Fibroblast of villous mesenchyme (primary cell): ENCODE results near the gene SLC43A2. TPM values are rescaled to one million over a fixed set of nuclear protein-coding genes. Genes with fewer than 3 reads are reported as not detected.
A peak's percentile ranks its signal among the peaks of the same experiment; 100 is the strongest.

Experiments used
- DNase-seq: peaks from one replicate; pipeline ENCODE4 v3.0.0-alpha.2; 2010; ENCODE audit warnings: low read depth
- H3K4me3 ChIP-seq: 2 replicates; pipeline ENCODE4 v1.5.1; 2011; ENCODE audit warnings: low read depth, mild to moderate bottlenecking, low read length
- CTCF ChIP-seq: IDR thresholded peaks from 2 replicates; pipeline ENCODE4 v1.5.1; 2012; ENCODE audit warnings: low read depth, mild to moderate bottlenecking, low read length; ENCODE audit not compliant: insufficient read depth
- total RNA-seq: library from RNA; depleted of rRNA; stranded (reverse); fragments of >200 nt; gene quantifications from 2 replicates; pipeline ENCODE4 v1.2.3, GENCODE V29; 2012

The SLC43A2 gene
- total RNA-seq, 1 donor, result 8.6 TPM

GRCh38 chr17:1617620-1618174, 10.9 kb downstream of the SLC43A2 start:
- H3K4me3 ChIP-seq, result no peak overlapping the region
- TF ChIP-seq CTCF, result peak; percentile 1
- peak; percentile 74 for DNase-seq

GRCh38 chr17:1616101-1616500, 12.5 kb downstream of the SLC43A2 start:
- no peak for DNase-seq
- no peak overlapping the region for H3K4me3 ChIP-seq
- TF ChIP-seq CTCF, result no peak

- no peak for TF ChIP-seq CTCF
- H3K4me3 ChIP-seq, result no peak overlapping the region
- DNase-seq, result no peak
Measured at GRCh38 chr17:1612400-1612799, 16.2 kb downstream of the SLC43A2 start.

GRCh38 chr17:1611715-1612114, 16.9 kb downstream of the SLC43A2 start:
- no peak for DNase-seq
- no peak for TF ChIP-seq CTCF
- H3K4me3 ChIP-seq, result no peak overlapping the region

GRCh38 chr17:1608676-1609075, 20.0 kb downstream of the SLC43A2 start:
- no peak for TF ChIP-seq CTCF
- no peak overlapping the region for H3K4me3 ChIP-seq
- no peak for DNase-seq

GRCh38 chr17:1607971-1608320, 20.7 kb downstream of the SLC43A2 start:
- peak; percentile 74 for DNase-seq
- TF ChIP-seq CTCF, result no peak
- H3K4me3 ChIP-seq, result no peak overlapping the region

- no peak for TF ChIP-seq CTCF
- DNase-seq, result no peak
- H3K4me3 ChIP-seq, result no peak overlapping the region
Measured at GRCh38 chr17:1606352-1606985, 22.2 kb downstream of the SLC43A2 start.
